Hematopoietic multipotent progenitor cell treated with erythropoietin and hydrocortisone succinate and interleukin-3 and kit ligand, for 8 days (in vitro differentiated cells): ENCODE results near the gene RASAL1.

Experiments used
- DNase-seq: peaks from one replicate; pipeline ENCODE4 v3.0.0-alpha.2; 2015

The RASAL1 gene

GRCh38 chr12:113052326-113052725 is 83.2 kb downstream of the RASAL1 start:
- no peak for DNase-seq

- DNase-seq, result no peak
Observed at GRCh38 chr12:113051759-113052158, 83.8 kb downstream of the RASAL1 start.

- DNase-seq, result no peak
Observed at GRCh38 chr12:113050795-113051194, 84.8 kb downstream of the RASAL1 start.

GRCh38 chr12:113049976-113050742 is 85.4 kb downstream of the RASAL1 start:
- DNase-seq, result peak; percentile 9
